K562 (cell line): ENCODE measurements around the gene PDIA5. TPM values are rescaled to one million over a fixed set of nuclear protein-coding genes. Genes with fewer than 3 reads are reported as not detected.

Source experiments
- ARHGAP35 ChIP-seq: fragments of 450-650 bp; IDR thresholded peaks from 2 replicates; pipeline ENCODE4 v1.6.1; 2018; ENCODE audit not compliant: partially characterized antibody
- BRF2 ChIP-seq: IDR thresholded peaks from 3 replicates; pipeline ENCODE4 v1.6.1; 2011; ENCODE audit warnings: borderline replicate concordance, mild to moderate bottlenecking; ENCODE audit not compliant: insufficient read length, insufficient read depth
- CREBBP ChIP-seq: IDR thresholded peaks from one replicate; pipeline ENCODE4 v1.6.1; 2012; ENCODE audit warnings: low read depth, mild to moderate bottlenecking, control low read depth, inconsistent platforms, low read length
- EGR1 ChIP-seq: fragments of 450-650 bp; conservative IDR thresholded peaks from 2 replicates; pipeline ENCODE4 v1.6.1; 2017; ENCODE audit warnings: mild to moderate bottlenecking
- FUS ChIP-seq: fragments of 200-400 bp; formaldehyde crosslinking; optimal IDR thresholded peaks from 2 replicates; pipeline ENCODE3; 2017; ENCODE audit warnings: low read depth, low read length
- NFIX ChIP-seq: fragments of 250-450 bp; sonication (Bioruptor Pico); IDR thresholded peaks from 2 replicates; pipeline ENCODE4 v1.4.0; 2020; ENCODE audit warnings: low read depth, mild to moderate bottlenecking, moderate library complexity
- NR2C2 ChIP-seq, 2 experiments: fragments of 200-800 bp in 1 of 2; sonication (Bioruptor generic) in 1 of 2; sonication (generic) in 1 of 2; formaldehyde crosslinking in 1 of 2; IDR thresholded peaks; 2 replicates each; pipeline versions ENCODE4 v1.6.1 to v1.8.0; 2016 to 2022; ENCODE audit warnings: mild to moderate bottlenecking in 1 of 2, missing compliant biosample characterization in 1 of 2, missing genetic modification characterization in 1 of 2, missing genetic modification reagents in 1 of 2
- RFX1 ChIP-seq: fragments of 450-650 bp; IDR thresholded peaks from 2 replicates; pipeline ENCODE4 v1.6.1; 2016; ENCODE audit warnings: mild to moderate bottlenecking, moderate library complexity
- SMAD3 ChIP-seq: fragments of 450-650 bp; formaldehyde crosslinking; conservative IDR thresholded peaks from 2 replicates; pipeline ENCODE4 v1.4.0; 2020; ENCODE audit warnings: mild to moderate bottlenecking
- SPI1 ChIP-seq: IDR thresholded peaks from 2 replicates; pipeline ENCODE4 v1.6.1; 2011; ENCODE audit warnings: low read depth, low read length, control low read depth, borderline replicate concordance
- ZNF282 ChIP-seq: sonication (generic); formaldehyde crosslinking; IDR thresholded peaks from 2 replicates; pipeline ENCODE4 v1.8.1; 2023; ENCODE audit warnings: missing genetic modification reagents
- polyA plus RNA-seq, 8 experiments: library from polyadenylated mRNA; depleted of rRNA in 4 of 8; stranded (reverse) in 5 of 8; unstranded in 3 of 8; fragments of >200 nt; fragmentation: Nextera tagmentation in 2 of 8; fragmentation: Illumina TruSeq in 1 of 8; extraction: Ambion mirVana in 2 of 8; extraction: Trizol in 1 of 8; gene quantifications; 2 replicates each; pipeline versions ENCODE4 v1.2.1 to v1.2.3, GENCODE V29; 2011 to 2014; ENCODE audit warnings: inconsistent platforms in 1 of 8, missing spikeins in 1 of 8
- total RNA-seq, 7 experiments: library from RNA; depleted of rRNA in 6 of 7; stranded (reverse); fragments of >200 nt in 6 of 7; fragmentation: Illumina TruSeq in 2 of 7; extraction: Trizol in 2 of 7; gene quantifications; 2 replicates each; pipeline versions ENCODE4 v1.2.1 to v1.2.3, GENCODE V29; 2011 to 2021; ENCODE audit warnings: low replicate concordance in 1 of 7
- TF ChIP-seq, protein P1 (sequence below): fragments of 450-650 bp; IDR thresholded peaks from 2 replicates; pipeline ENCODE4 v1.6.1; 2018; ENCODE audit not compliant: partially characterized antibody
- TF ChIP-seq, protein P2 (sequence below): fragments of 200-800 bp; sonication (Bioruptor generic); IDR thresholded peaks from 2 replicates; pipeline ENCODE4 v1.6.1; 2017; ENCODE audit warnings: missing genetic modification characterization, missing compliant biosample characterization

The PDIA5 gene
- total and polyA plus RNA-seq, 9 of the 15 experiments (the other 6 are each of a cell fraction or from before 2014, with no cell fraction given), result 3.4 to 31.8 (median 19.6) TPM

GRCh38 chr3:123066896-123067688, at the start of gene PDIA5 (continued):
- TF ChIP-seq FUS (no peak), BRF2 (no peak), EGR1 (0 out of 2 replicates have a peak, but pooled peaks have one; percentile 18), CREBBP (no peak), NFIX (CRISPR knock-in tag) (no peak), NR2C2 (CRISPR knock-in tag; IDR thresholded peaks at IDR 0.05) (no peak), NR2C2 (tag; IDR thresholded peaks at IDR 0.05) (peak; percentile 57), ZNF282 (CRISPR knock-in tag) (no peak), SMAD3 (CRISPR knock-in tag) (no peak), SPI1 (peak; percentile 56), ARHGAP35 (no peak), RFX1 (no peak)
- TF ChIP-seq, protein P1, sequence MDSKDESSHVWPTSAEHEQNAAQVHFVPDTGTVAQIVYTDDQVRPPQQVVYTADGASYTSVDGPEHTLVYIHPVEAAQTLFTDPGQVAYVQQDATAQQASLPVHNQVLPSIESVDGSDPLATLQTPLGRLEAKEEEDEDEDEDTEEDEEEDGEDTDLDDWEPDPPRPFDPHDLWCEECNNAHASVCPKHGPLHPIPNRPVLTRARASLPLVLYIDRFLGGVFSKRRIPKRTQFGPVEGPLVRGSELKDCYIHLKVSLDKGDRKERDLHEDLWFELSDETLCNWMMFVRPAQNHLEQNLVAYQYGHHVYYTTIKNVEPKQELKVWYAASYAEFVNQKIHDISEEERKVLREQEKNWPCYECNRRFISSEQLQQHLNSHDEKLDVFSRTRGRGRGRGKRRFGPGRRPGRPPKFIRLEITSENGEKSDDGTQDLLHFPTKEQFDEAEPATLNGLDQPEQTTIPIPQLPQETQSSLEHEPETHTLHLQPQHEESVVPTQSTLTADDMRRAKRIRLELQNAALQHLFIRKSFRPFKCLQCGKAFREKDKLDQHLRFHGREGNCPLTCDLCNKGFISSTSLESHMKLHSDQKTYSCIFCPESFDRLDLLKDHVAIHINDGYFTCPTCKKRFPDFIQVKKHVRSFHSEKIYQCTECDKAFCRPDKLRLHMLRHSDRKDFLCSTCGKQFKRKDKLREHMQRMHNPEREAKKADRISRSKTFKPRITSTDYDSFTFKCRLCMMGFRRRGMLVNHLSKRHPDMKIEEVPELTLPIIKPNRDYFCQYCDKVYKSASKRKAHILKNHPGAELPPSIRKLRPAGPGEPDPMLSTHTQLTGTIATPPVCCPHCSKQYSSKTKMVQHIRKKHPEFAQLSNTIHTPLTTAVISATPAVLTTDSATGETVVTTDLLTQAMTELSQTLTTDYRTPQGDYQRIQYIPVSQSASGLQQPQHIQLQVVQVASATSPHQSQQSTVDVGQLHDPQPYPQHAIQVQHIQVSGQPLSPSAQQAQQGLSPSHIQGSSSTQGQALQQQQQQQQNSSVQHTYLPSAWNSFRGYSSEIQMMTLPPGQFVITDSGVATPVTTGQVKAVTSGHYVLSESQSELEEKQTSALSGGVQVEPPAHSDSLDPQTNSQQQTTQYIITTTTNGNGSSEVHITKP, result peak; percentile 38
- TF ChIP-seq, protein P2, sequence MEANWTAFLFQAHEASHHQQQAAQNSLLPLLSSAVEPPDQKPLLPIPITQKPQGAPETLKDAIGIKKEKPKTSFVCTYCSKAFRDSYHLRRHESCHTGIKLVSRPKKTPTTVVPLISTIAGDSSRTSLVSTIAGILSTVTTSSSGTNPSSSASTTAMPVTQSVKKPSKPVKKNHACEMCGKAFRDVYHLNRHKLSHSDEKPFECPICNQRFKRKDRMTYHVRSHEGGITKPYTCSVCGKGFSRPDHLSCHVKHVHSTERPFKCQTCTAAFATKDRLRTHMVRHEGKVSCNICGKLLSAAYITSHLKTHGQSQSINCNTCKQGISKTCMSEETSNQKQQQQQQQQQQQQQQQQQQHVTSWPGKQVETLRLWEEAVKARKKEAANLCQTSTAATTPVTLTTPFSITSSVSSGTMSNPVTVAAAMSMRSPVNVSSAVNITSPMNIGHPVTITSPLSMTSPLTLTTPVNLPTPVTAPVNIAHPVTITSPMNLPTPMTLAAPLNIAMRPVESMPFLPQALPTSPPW (CRISPR knock-in tag), result peak; percentile 70
